Prostate gland (tissue), 2 donors: ENCODE data around the gene SYT11. TPM values are rescaled to one million over a fixed set of nuclear protein-coding genes. Genes with fewer than 3 reads are reported as not detected.
A peak's percentile ranks its signal among the peaks of the same experiment; 100 is the strongest.
"Not testable (repeated sequence)": the region's sequence is repeated elsewhere in the genome, so short reads cannot be mapped to it uniquely, and the experiment has no call there.

Source experiments
- DNase-seq: peaks from one replicate; pipeline ENCODE4 v3.0.0-alpha.2; 2019; ENCODE audit warnings: low spot score
- H3K27ac ChIP-seq, 2 donors: fragments of 200-600 bp; sonication (generic); 2 replicates each; pipeline ENCODE4 v1.5.1; 2017 to 2019
- H3K27me3 ChIP-seq: fragments of 200-600 bp; sonication (generic); replicated peaks from 2 replicates; pipeline ENCODE4 v1.5.1; 2019; ENCODE audit not compliant: insufficient read depth
- H3K36me3 ChIP-seq, 2 donors: fragments of 200-600 bp; sonication (generic); 1 replicate in 1 of 2; 2 replicates in 1 of 2; pipeline versions ENCODE4 v1.5.1 to v1.8.1; 2017 to 2019
- H3K4me1 ChIP-seq: fragments of 200-600 bp; sonication (generic); replicated peaks from 2 replicates; pipeline ENCODE4 v1.5.1; 2019
- H3K4me3 ChIP-seq, 2 donors: fragments of 200-600 bp; sonication (generic); 2 replicates each; pipeline ENCODE4 v1.5.1; 2017 to 2019
- H3K9me3 ChIP-seq: fragments of 200-600 bp; sonication (generic); 2 replicates; pipeline ENCODE4 v1.5.1; 2017
- CTCF ChIP-seq, 4 experiments: fragments of 200-600 bp in 2 of 4; fragments of 450-650 bp in 2 of 4; sonication (generic) in 2 of 4; IDR thresholded peaks; 1 replicate in 3 of 4; 2 replicates in 1 of 4; pipeline ENCODE4 v1.5.1; 2016 to 2019; ENCODE audit warnings: antibody characterized with exemption in 4 of 4, mild to moderate bottlenecking in 2 of 4, moderate library complexity in 2 of 4
- POLR2A ChIP-seq: fragments of 450-650 bp; IDR thresholded peaks from one replicate; pipeline ENCODE4 v1.6.1; 2016; ENCODE audit warnings: antibody characterized with exemption, mild to moderate bottlenecking
- POLR2AphosphoS5 ChIP-seq: sonication (generic); formaldehyde crosslinking; IDR thresholded peaks from one replicate; pipeline ENCODE4 v1.6.1; 2017; ENCODE audit warnings: antibody characterized with exemption
- WGBS: methylation state at CpG from one replicate; pipeline ENCODE4 v1.1.5; 2018; 5-methylcytosine and 5-hydroxymethylcytosine counted together
- intact Hi-C: fragments of 100-400 bp; cut with DNase I; formaldehyde crosslinking; loops from one replicate; pipeline ENCODE4 v1.14.2; 2022
- total RNA-seq, 2 donors: library from RNA; depleted of rRNA; stranded (reverse); fragments of >200 nt; gene quantifications; one replicate each; pipeline ENCODE4 v1.1.0, GENCODE V29; 2016

SYT11 gene
- total RNA-seq, 2 donors from 2014 or later, result 3.6 to 28.0 TPM

DNA sequence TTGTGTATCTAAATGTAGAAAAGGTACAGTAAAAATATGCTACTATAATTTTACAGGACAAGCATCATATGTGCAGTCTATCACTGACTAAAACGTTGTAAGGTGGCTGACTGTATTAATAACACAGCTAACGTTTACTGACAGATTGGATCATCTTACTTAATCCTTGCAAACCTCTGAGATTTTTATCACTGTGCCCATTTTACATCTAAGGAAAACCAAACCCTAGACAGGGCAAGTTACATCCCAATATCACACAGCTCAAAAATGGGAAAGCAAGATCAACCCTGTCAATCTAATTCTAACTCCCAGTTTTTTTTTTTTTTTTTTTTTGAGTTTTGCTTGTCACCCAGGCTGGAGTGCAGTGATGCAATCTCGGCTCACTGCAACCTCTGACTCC, 59.3 kb downstream of the SYT11 start:
- H3K4me3 ChIP-seq, result no peak overlapping the region
- H3K4me1 ChIP-seq, result no peaks in the 10 kb centered on the region
- no peak for DNase-seq
- TF ChIP-seq POLR2A (no peak), CTCF (IDR thresholded peaks at IDR 0.05) (no peak), POLR2AphosphoS5 (no peak)
- no peaks in the 10 kb centered on the region for H3K27me3 ChIP-seq
- H3K9me3 ChIP-seq, result no peaks in the 10 kb centered on the region
- H3K27ac ChIP-seq, result no peak overlapping the region
- intact Hi-C loops, result loop anchor here (10.0 kb wide), 1 partner anchor 164 kb away; no protein-coding TSS in a partner anchor
- WGBS, result 71% methylated on average over 3 of the region's 3 CpGs
- peaks cover 41 to 43% of the 10 kb centered on the region in 2 donors for H3K36me3 ChIP-seq

GRCh38 chr1:155919801-155920200, 60.4 kb downstream of the SYT11 start:
- peaks cover 38 to 40% of the 10 kb centered on the region in 2 donors for H3K36me3 ChIP-seq
- WGBS, result 93% methylated on average over 2 of the region's 2 CpGs
- no peak overlapping the region for H3K27ac ChIP-seq
- H3K9me3 ChIP-seq, result no peaks in the 10 kb centered on the region
- intact Hi-C loops, result loop anchor here (10.0 kb wide), 1 partner anchor 165 kb away; no protein-coding TSS in a partner anchor
- H3K27me3 ChIP-seq, result no peaks in the 10 kb centered on the region
- TF ChIP-seq POLR2A (no peak), POLR2AphosphoS5 (no peak), CTCF (IDR thresholded peaks at IDR 0.05) (no peak)
- DNase-seq, result no peak
- no peak overlapping the region for H3K4me3 ChIP-seq
- H3K4me1 ChIP-seq, result no peaks in the 10 kb centered on the region

GRCh38 chr1:155920717-155921116, 61.4 kb downstream of the SYT11 start:
- no peak for DNase-seq
- 92% methylated on average over 3 of the region's 3 CpGs for WGBS
- no peak overlapping the region for H3K27ac ChIP-seq
- H3K9me3 ChIP-seq, result no peaks in the 10 kb centered on the region
- no peaks in the 10 kb centered on the region for H3K4me1 ChIP-seq
- peaks cover 40 to 45% of the 10 kb centered on the region in 2 donors for H3K36me3 ChIP-seq
- H3K27me3 ChIP-seq, result no peaks in the 10 kb centered on the region
- no peak overlapping the region for H3K4me3 ChIP-seq
- no peak for TF ChIP-seq CTCF (IDR thresholded peaks at IDR 0.05)
- intact Hi-C loops, result no loop called here

DNA sequence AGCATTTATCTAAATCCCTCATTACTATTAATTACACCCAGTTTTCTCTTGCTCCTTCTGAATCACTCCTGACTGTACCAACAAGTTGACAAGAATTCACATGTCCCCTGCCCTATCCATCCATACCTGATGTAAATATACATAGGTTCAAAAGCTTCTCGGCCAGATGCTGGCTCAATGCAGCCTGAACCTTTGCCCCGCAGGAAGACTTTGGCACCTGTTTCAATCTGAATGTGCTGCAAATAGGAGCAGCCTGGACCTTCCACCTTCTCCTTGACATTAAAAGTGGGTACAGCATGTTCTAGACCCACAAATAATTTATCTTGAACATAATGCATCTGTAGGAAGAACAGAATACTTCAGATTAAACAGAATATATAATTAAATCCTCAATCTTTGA, 66.1 kb downstream of the SYT11 start:
- Histone ChIP-seq H3K27me3 (no peaks in the 10 kb centered on the region), H3K4me1 (peaks cover 4% of the 10 kb centered on the region), H3K9me3 (no peaks in the 10 kb centered on the region), H3K27ac (no peak overlapping the region), H3K4me3 (no peak overlapping the region), H3K36me3 (peaks cover 21 to 33% of the 10 kb centered on the region in 2 donors)
- TF ChIP-seq CTCF (IDR thresholded peaks at IDR 0.05), result no peak
- no peak for TF ChIP-seq POLR2AphosphoS5
- TF ChIP-seq POLR2A, result no peak
- 88% methylated on average over 2 of the region's 2 CpGs for WGBS
- no peak for DNase-seq
- intact Hi-C loops, result no loop called here

- intact Hi-C loops, result no loop called here
- Histone ChIP-seq H3K9me3 (no peaks in the 10 kb centered on the region), H3K27ac (no peak overlapping the region), H3K4me1 (peaks cover 24% of the 10 kb centered on the region), H3K27me3 (no peaks in the 10 kb centered on the region), H3K36me3 (peaks cover 9 to 23% of the 10 kb centered on the region in 2 donors), H3K4me3 (no peak overlapping the region)
- WGBS, result 71% methylated on average over 5 of the region's 5 CpGs
- no peak for DNase-seq
- TF ChIP-seq POLR2AphosphoS5 (no peak), POLR2A (no peak), CTCF (IDR thresholded peaks at IDR 0.05) (no peak)
Measured at GRCh38 chr1:155929057-155929456, 69.7 kb downstream of the SYT11 start.

DNA sequence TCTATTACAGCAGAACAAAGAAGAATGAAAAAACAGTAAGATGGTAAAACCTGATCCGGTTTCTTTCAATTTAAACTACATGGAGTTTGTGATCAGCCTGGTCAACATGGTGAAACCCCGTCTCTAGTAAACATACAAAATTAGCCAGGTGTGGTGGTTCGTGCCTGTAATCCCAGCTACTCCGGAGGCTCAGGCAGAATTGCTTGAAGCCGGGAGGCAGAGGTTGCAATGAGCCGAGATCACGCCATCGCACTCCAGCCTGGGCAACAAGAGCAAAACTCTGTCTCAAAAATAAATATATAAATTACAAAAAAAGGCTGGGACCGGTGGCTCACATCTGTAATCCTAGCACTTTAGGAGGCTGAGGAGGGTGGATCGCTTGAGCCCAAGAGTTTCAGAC, 71.4 kb downstream of the SYT11 start:
- H3K27ac ChIP-seq, result not testable (repeated sequence)
- H3K4me1 ChIP-seq, result peaks cover 24% of the 10 kb centered on the region
- 55% methylated on average over 10 of the region's 10 CpGs for WGBS

More for the DNA sequence above, 71.4 kb downstream of the SYT11 start:
- DNase-seq, intact Hi-C loops, H3K9me3 ChIP-seq, H3K27me3 ChIP-seq: not testable (repeated sequence)
- H3K4me3 ChIP-seq, result peak overlapping the region in 1 of 2 donors; percentile 10
- peaks cover 3 to 15% of the 10 kb centered on the region in 2 donors for H3K36me3 ChIP-seq
